ENCODE measurements around the gene GDI1.
"Not testable (repeated sequence)": the region's sequence is repeated elsewhere in the genome, so short reads cannot be mapped to it uniquely, and the experiment has no call there.

Gene GDI1

DNA sequence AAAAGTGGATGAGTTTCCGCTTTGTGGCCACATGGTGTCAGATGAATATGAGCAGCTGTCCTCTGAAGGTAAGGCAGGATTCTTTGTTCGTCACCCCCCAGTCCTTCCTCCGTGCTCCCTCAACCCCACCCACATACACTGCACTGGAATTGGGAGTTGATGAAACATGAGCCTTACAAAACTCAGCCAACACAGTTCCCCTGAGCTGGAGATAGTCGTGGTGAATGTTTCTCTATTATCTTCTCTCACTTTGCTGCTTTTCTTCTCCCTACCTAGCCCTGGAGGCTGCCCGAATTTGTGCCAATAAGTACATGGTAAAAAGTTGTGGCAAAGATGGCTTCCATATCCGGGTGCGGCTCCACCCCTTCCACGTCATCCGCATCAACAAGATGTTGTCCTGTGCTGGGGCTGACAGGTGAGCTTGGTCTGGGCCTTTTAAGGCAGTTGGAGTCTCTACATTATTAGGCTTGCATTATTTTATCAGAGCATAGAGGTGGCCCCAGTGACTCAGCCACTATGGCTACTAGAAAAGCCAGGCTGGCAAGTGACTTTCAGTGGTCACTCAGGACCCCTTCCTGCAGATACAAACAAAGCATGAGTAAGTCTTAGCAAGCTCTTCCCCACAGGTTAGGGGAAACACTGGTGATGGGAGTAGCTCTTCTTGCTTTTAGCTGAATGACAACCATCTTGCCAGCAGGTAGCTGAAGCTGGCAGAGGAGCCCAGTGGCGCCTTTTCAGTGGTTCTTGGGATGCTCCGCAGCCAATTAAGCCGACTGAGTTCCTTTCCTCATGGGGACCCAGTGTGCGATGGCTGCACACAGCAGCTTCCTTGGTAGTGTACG is 37.2 kb upstream of the GDI1 start:
- Histone ChIP-seq H4K20me1 (ENCODE audit: insufficient read depth, low read length, poor library complexity, severe bottlenecking) (peaks cover 25% of the 10 kb centered on the region), H3K9ac (ENCODE audit: low read depth, low read length, poor library complexity, severe bottlenecking) (peak overlapping the region; percentile 100), H3K4me2 (ENCODE audit: low read depth, low read length, poor library complexity, severe bottlenecking) (peak overlapping the region; percentile 86), H3K4me3 (ENCODE audit: low read length, poor library complexity, severe bottlenecking) (peak overlapping the region; percentile 93), H3K9me2 (replicated peaks; ENCODE audit: low read depth, low read length) (no peaks in the 10 kb centered on the region), H3F3A (ENCODE audit: low read depth) (no peaks in the 10 kb centered on the region; the same call in 1 of the 2 replicates), H3K9me3 (ENCODE audit: insufficient read depth, low read depth, low read length) (no peaks in the 10 kb centered on the region), H3K4me1 (ENCODE audit: insufficient read depth, low read length, poor library complexity, severe bottlenecking) (peaks cover 13% of the 10 kb centered on the region), H2AFZ (ENCODE audit: low read length) (no peak overlapping the region), H3K36me3 (ENCODE audit: insufficient read depth, low read length) (peaks cover 21% of the 10 kb centered on the region; the same call in 1 of the 2 replicates), H3K27me3 (ENCODE audit: insufficient read depth, low read length, poor library complexity, severe bottlenecking) (peaks cover 8% of the 10 kb centered on the region), H3K79me2 (ENCODE audit: insufficient read depth, low read length) (peaks cover 35% of the 10 kb centered on the region)
- TF ChIP-seq, protein P1, sequence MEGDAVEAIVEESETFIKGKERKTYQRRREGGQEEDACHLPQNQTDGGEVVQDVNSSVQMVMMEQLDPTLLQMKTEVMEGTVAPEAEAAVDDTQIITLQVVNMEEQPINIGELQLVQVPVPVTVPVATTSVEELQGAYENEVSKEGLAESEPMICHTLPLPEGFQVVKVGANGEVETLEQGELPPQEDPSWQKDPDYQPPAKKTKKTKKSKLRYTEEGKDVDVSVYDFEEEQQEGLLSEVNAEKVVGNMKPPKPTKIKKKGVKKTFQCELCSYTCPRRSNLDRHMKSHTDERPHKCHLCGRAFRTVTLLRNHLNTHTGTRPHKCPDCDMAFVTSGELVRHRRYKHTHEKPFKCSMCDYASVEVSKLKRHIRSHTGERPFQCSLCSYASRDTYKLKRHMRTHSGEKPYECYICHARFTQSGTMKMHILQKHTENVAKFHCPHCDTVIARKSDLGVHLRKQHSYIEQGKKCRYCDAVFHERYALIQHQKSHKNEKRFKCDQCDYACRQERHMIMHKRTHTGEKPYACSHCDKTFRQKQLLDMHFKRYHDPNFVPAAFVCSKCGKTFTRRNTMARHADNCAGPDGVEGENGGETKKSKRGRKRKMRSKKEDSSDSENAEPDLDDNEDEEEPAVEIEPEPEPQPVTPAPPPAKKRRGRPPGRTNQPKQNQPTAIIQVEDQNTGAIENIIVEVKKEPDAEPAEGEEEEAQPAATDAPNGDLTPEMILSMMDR (conservative IDR thresholded peaks at IDR 0.05; ENCODE audit: low read length), result no peak
- TF ChIP-seq EZH2phosphoT487 (IDR thresholded peaks at IDR 0.05; ENCODE audit: borderline replicate concordance), result no peak

DNA sequence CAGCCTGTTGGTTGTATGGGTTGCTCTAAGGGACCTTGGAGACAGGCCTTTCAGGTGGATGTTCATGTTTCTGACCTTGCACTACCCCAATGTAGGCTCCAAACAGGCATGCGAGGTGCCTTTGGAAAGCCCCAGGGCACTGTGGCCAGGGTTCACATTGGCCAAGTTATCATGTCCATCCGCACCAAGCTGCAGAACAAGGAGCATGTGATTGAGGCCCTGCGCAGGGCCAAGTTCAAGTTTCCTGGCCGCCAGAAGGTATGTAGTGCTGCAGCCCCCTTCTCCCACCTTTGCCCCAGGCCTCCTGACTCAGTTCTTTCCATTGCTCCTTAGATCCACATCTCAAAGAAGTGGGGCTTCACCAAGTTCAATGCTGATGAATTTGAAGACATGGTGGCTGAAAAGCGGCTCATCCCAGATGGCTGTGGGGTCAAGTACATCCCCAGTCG is 36.6 kb upstream of the GDI1 start:
- Histone ChIP-seq H4K20me1 (ENCODE audit: insufficient read depth, low read length, poor library complexity, severe bottlenecking) (peaks cover 25% of the 10 kb centered on the region), H3K4me3 (ENCODE audit: low read length, poor library complexity, severe bottlenecking) (peak overlapping the region; percentile 93), H3K79me2 (ENCODE audit: insufficient read depth, low read length) (peaks cover 35% of the 10 kb centered on the region), H3K4me2 (ENCODE audit: low read depth, low read length, poor library complexity, severe bottlenecking) (peak overlapping the region; percentile 86), H3K4me1 (ENCODE audit: insufficient read depth, low read length, poor library complexity, severe bottlenecking) (peaks cover 13% of the 10 kb centered on the region), H3K36me3 (ENCODE audit: insufficient read depth, low read length) (peaks cover 21% of the 10 kb centered on the region; the same call in 1 of the 2 replicates)
- not testable (repeated sequence) for H3K9me2 ChIP-seq (replicated peaks; ENCODE audit: low read depth, low read length); H3K27me3 ChIP-seq (ENCODE audit: insufficient read depth, low read length, poor library complexity, severe bottlenecking); H2AFZ ChIP-seq (ENCODE audit: low read length); H3F3A ChIP-seq (ENCODE audit: low read depth); H3K9ac ChIP-seq (ENCODE audit: low read depth, low read length, poor library complexity, severe bottlenecking); H3K9me3 ChIP-seq (ENCODE audit: insufficient read depth, low read depth, low read length)

DNA sequence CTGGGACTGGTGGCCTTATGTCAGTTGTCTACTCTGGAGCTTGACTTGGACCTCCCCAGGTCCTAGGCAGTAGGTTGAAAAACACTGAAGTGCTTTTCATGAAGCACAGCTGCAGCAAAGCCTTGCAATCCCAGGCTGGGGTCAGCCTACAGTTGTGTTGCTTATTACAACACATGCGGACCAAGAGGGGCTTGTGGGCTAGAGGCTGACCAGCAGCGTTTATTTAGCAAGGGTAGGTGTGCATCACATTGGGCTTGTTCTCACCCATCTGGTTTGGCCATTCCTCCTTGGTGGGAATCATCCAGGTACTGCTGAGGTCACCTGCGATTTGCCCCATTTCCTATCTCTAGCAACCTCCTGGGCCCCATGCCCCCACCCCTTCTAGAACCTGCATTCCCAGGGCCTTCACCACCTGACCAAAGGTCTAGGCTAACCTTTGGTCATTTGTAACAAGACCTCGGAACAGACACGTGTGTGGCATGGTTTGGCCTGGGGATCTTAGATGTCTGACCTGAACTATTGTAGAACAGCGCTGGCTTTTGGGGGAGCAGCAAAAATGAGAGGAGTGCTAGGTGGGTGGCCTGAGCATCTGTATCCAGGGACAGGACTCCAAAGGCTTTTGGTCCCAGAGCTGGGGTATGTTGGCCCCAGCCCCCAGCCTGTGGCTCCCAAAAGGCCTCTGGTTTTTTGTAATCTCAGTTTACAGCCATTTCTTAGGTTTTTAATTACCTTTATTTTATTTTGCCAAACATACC is 35.7 kb upstream of the GDI1 start:
- peaks cover 13% of the 10 kb centered on the region for H3K4me1 ChIP-seq (ENCODE audit: insufficient read depth, low read length, poor library complexity, severe bottlenecking)
- H3F3A ChIP-seq (ENCODE audit: low read depth), result no peaks in the 10 kb centered on the region; the same call in 1 of the 2 replicates
- H4K20me1 ChIP-seq (ENCODE audit: insufficient read depth, low read length, poor library complexity, severe bottlenecking), result peaks cover 25% of the 10 kb centered on the region
- peaks cover 35% of the 10 kb centered on the region for H3K79me2 ChIP-seq (ENCODE audit: insufficient read depth, low read length)
- peaks cover 21% of the 10 kb centered on the region; the same call in 1 of the 2 replicates for H3K36me3 ChIP-seq (ENCODE audit: insufficient read depth, low read length)
- no peak overlapping the region for H3K4me3 ChIP-seq (ENCODE audit: low read length, poor library complexity, severe bottlenecking)
- H3K9ac ChIP-seq (ENCODE audit: low read depth, low read length, poor library complexity, severe bottlenecking), result no peak overlapping the region
- TF ChIP-seq EZH2phosphoT487 (IDR thresholded peaks at IDR 0.05; ENCODE audit: borderline replicate concordance), result no peak
- TF ChIP-seq, protein P1 (conservative IDR thresholded peaks at IDR 0.05; ENCODE audit: low read length), result no peak
- H2AFZ ChIP-seq (ENCODE audit: low read length), result no peak overlapping the region
- H3K27me3 ChIP-seq (ENCODE audit: insufficient read depth, low read length, poor library complexity, severe bottlenecking), result peaks cover 8% of the 10 kb centered on the region
- H3K9me3 ChIP-seq (ENCODE audit: insufficient read depth, low read depth, low read length), result no peaks in the 10 kb centered on the region
- no peak overlapping the region for H3K4me2 ChIP-seq (ENCODE audit: low read depth, low read length, poor library complexity, severe bottlenecking)
- H3K9me2 ChIP-seq (replicated peaks; ENCODE audit: low read depth, low read length), result no peaks in the 10 kb centered on the region
